Fibroblast of mammary gland (primary cell): Measurements from ENCODE around the gene RAB10.
"Not testable (repeated sequence)": the region's sequence is repeated elsewhere in the genome, so short reads cannot be mapped to it uniquely, and the experiment has no call there.

Source experiments
- DNase-seq: peaks from one replicate; pipeline ENCODE4 v3.0.0-alpha.2; 2010; ENCODE audit warnings: low read depth
- H3K4me3 ChIP-seq: 2 replicates; pipeline ENCODE4 v1.5.1; 2011; ENCODE audit warnings: low read depth, mild to moderate bottlenecking, low read length, moderate library complexity; ENCODE audit not compliant: control insufficient read depth
- TF ChIP-seq, protein P1 (sequence below): conservative IDR thresholded peaks from 2 replicates; pipeline ENCODE4 v1.5.1; 2011; ENCODE audit warnings: low read depth, low read length, inconsistent platforms; ENCODE audit not compliant: control insufficient read depth, insufficient read depth

The RAB10 gene

DNA sequence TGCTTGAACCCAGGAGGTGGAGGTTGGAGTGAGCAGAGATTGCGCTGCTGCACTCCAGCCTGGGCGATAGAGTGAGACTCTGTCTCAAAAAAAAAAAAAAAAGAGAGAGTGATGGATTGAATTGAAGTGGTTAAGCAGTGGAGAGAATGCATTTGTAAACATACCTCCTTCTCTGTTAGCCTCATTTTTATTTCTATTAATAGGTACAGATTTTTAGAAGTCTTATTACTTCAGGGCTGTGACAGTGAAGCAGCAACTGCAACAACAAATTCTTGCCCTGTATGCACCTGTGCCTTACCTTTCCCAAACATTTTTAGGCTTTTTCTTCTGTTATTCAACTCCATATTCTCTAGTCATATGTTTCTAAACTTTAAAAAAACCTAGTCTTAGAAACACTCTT is 55.5 kb downstream of the RAB10 start:
- TF ChIP-seq, protein P1, sequence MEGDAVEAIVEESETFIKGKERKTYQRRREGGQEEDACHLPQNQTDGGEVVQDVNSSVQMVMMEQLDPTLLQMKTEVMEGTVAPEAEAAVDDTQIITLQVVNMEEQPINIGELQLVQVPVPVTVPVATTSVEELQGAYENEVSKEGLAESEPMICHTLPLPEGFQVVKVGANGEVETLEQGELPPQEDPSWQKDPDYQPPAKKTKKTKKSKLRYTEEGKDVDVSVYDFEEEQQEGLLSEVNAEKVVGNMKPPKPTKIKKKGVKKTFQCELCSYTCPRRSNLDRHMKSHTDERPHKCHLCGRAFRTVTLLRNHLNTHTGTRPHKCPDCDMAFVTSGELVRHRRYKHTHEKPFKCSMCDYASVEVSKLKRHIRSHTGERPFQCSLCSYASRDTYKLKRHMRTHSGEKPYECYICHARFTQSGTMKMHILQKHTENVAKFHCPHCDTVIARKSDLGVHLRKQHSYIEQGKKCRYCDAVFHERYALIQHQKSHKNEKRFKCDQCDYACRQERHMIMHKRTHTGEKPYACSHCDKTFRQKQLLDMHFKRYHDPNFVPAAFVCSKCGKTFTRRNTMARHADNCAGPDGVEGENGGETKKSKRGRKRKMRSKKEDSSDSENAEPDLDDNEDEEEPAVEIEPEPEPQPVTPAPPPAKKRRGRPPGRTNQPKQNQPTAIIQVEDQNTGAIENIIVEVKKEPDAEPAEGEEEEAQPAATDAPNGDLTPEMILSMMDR: no peak
- DNase-seq: no peak

DNA sequence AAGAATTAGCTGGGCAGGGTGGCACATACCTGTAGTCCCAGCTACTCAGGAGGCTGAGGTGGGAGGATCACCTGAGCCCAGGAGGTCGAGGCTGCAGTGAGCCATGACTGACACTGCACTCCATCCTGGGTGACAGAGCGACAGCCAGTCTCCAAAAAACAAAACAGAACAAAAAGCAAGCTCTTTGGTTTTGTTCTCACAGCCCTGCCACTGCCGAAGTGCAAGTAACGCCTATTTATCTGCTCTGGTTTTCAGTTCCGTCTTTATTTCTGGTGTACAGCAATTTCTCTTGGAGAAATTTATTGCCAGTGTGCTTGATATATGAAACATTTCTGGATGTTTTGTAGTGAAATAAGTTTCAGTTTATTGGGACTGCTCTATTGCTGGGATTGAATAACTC is 61.9 kb downstream of the RAB10 start:
- no peak for DNase-seq
- TF ChIP-seq, protein P1: no peak
- no peak overlapping the region for H3K4me3 ChIP-seq

More for the DNA sequence above, 55.5 kb downstream of the RAB10 start:
- H3K4me3 ChIP-seq: no peak overlapping the region

DNA sequence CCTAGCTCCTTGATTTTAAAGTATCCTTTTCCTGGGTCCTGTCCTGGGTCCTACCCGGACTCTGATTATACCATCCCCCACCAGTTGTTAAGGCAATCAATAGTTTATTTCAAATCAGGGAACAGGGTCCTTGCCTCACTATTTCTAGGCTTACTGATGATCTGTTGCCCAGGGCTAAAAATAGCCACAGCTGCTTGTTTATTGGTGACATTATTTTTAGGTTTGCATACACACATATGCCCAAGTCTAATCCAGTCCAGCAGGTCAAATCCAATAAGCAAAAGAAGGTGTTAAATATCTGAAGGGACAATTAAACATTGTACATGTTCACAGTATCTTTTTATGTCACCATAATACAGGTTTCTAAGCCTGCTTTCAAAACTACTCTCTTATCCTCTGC is 66.0 kb downstream of the RAB10 start:
- no peak for DNase-seq
- H3K4me3 ChIP-seq: no peak overlapping the region
- TF ChIP-seq, protein P1: no peak

DNA sequence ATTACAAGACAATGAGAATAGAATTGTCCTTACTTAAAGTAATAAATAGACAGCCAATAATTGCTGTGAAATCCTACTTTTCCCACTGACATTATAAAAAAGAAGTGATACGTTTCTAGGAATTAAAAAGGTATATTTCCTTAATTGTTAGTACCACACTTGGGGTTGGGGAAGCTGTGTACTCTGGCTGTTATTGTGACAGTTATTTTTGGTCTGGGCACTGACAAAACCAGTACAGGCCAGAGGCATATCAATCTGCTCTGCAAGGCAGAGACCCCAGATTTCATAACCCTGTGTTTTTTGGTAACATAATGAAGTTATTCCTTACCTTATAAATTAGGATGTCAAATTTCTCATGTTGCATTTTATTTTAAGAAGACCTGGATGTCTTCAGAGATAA is 66.5 kb downstream of the RAB10 start:
- no peak for DNase-seq
- TF ChIP-seq, protein P1: no peak
- H3K4me3 ChIP-seq: no peak overlapping the region

DNA sequence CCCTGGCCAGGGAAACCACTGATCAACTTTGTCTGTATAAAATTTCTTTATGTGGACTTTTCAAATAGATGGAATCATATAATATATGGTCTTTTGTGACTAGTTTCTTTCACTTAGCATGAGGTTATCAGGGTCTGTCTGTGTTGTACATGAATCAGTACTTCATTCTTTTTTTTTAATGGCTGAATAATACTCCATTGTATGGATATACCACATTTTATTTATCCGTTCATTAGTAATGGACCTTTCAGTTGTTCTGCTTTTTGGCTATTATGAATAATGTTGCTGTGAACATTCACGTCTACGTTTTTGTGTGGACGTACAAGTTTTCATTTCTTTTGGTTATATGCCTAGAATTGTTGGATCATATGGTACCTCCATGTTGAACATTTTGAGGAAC is 69.9 kb downstream of the RAB10 start:
- TF ChIP-seq, protein P1: no peak
- DNase-seq: no peak
- H3K4me3 ChIP-seq: no peak overlapping the region

DNA sequence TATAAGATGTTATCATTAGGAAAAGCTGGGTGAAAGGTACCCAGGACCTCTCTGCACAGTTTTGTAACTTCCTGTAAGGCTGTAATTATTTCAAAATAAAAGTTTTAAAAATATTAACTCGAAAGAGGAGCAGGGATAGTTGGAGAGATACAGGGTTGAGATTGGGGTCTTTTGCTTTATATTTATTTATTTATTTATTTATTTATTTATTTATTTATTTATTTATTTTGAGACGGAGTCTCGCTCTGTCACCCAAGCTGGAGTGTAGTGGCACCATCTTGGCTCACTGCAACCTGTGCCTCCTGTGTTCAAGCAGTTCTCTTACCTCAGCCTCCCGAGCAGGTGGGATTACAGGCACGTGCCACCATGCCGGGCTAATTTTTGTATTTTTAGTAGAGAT is 74.8 kb downstream of the RAB10 start:
- H3K4me3 ChIP-seq, DNase-seq: not testable (repeated sequence)

DNA sequence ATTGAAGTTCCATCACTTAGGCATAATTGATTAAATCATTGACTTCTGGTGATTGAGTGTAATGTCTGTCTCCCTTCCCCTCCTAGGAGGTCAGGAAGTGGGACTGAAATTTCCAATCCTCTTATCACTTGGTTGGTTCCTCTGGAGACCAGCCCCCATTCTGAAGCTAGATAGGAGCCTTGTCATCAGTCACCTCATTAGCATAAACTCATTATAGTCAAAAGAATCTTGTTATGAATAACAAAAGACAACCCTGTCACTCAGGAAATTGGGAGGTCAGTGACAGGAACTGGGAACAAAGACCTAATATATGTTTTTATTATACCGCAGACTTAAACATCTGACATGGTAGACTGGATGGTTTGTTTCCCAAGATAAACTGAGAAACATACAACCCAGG is 78.3 kb downstream of the RAB10 start:
- TF ChIP-seq, protein P1: no peak
- no peak overlapping the region for H3K4me3 ChIP-seq
- no peak for DNase-seq

DNA sequence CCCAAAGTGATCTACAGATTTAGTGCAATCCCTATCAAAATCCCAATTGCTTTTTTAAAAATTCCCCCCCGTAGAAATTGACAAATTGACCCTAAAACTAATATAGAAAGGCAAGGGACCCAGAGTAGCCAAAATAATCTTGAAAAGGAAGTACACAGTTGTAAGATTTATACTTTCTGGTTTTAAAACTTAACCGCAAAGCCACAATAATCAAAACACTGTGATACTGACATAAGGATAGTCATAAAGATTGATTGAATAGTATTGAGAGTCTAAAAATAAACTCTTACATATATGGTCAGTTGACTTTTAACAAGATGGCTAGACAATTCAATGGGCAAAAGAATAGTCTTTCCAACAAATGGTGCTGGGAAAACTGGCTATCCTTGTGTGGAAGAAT is 80.3 kb downstream of the RAB10 start:
- no peak overlapping the region for H3K4me3 ChIP-seq
- DNase-seq: no peak
- TF ChIP-seq, protein P1: no peak
